ENCODE results near the gene CDH4. TPM values are rescaled to one million over a fixed set of nuclear protein-coding genes. Genes with fewer than 3 reads are reported as not detected.
A peak's percentile ranks its signal among the peaks of the same experiment; 100 is the strongest.

CDH4 gene
- total and polyA plus RNA-seq, 4 experiments from 2014 or later, result 0.39 to 1.1 (median 0.41) TPM; not detected in 1

DNA sequence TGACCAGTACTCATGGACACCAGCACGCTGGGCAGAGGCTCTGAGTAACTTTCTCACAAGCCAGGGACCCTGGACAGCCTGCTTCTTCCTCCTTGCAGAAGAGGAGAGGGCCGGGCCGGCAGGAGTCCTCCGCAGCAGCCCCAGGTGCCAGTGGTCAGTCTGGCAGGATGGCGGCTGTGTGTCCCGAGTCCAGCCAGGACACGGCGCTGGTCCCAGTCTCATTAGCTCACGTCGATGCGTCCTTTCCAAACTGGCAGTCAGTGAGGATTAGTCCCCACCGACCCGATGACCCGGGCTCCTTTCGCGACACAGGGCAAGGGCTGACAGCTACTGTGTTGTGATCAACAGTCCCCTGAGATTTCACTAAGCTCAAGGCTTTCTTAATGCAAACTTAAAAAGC, 546.6 kb downstream of the CDH4 start:
- Mint-ChIP-seq H3K27ac (no peak overlapping the region), H3K9me3 (peaks cover 0 to 3% (median 0%) of the 10 kb centered on the region in 8 donors), H3K36me3 (no peaks in the 10 kb centered on the region), H3K4me1 (peaks cover 0 to 7% (median under 1%) of the 10 kb centered on the region in 4 donors), H3K27me3 (peaks cover 3 to 4% of the 10 kb centered on the region in 2 donors), H3K4me3 (no peak overlapping the region)
- DNase-seq, result no peak
- POLR2A ChIA-PET (ENCODE audit: partially characterized antibody), result no interaction called here
- Histone ChIP-seq H3K27ac (ENCODE audit: low read depth, low read length) (no peak overlapping the region), H3K4me1 (ENCODE audit: insufficient read depth, low read length) (no peaks in the 10 kb centered on the region), H3K9me3 (ENCODE audit: control insufficient read depth in 1 of 2, low read length in 2 of 2) (no peaks in the 10 kb centered on the region), H3K36me3 (ENCODE audit: insufficient read depth, low read length) (no peaks in the 10 kb centered on the region), H3K4me3 (ENCODE audit: low read length in 2 of 2) (no peak overlapping the region), H3K27me3 (ENCODE audit: insufficient read depth, low read length) (no peaks in the 10 kb centered on the region)
- intact Hi-C loops (cut with micrococcal nuclease), result no loop called here
- CTCF ChIA-PET (ENCODE audit: partially characterized antibody), result no interaction called here

DNA sequence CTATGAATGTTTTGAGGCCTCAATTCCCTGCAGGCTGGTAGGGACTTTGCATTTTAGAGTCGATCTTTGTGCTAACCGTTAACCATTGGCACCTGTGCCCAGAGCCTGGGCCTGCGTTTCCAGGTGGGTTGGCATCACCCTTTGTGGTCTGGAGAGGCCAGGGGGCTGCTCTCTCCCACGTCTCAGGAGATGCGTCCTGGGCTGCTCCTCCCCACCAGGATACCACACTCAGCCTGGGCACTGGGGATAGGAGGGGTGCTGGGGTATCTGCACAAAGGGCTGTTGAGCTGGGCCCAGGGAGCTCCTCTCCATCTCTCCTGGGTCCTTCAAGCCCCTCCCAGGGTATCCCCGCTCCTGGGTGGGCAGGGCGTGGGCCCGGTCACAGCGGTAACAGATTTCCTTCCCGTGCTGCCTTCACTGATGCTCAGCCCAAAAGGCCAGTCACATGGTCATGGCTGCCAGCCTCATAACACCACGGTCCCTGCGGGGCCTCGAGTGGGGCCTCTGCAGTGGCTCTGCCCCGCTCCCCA, 547.4 kb downstream of the CDH4 start:
- POLR2A ChIA-PET (ENCODE audit: partially characterized antibody), result no interaction called here
- H3K4me1 Mint-ChIP-seq, result peaks cover 0 to 11% (median 1%) of the 10 kb centered on the region in 4 donors
- Histone ChIP-seq H3K4me3 (ENCODE audit: low read length in 2 of 2) (no peak overlapping the region), H3K4me1 (ENCODE audit: insufficient read depth, low read length) (no peaks in the 10 kb centered on the region), H3K9me3 (ENCODE audit: control insufficient read depth in 1 of 2, low read length in 2 of 2) (no peaks in the 10 kb centered on the region), H3K27ac (ENCODE audit: low read depth, low read length) (no peak overlapping the region), H3K36me3 (ENCODE audit: insufficient read depth, low read length) (no peaks in the 10 kb centered on the region), H3K27me3 (ENCODE audit: insufficient read depth, low read length) (no peaks in the 10 kb centered on the region)
- CTCF ChIA-PET (ENCODE audit: partially characterized antibody), result no interaction called here
- H3K27me3 Mint-ChIP-seq, result peaks cover 3 to 4% of the 10 kb centered on the region in 2 donors
- intact Hi-C loops (cut with micrococcal nuclease), result no loop called here
- no peaks in the 10 kb centered on the region for H3K36me3 Mint-ChIP-seq
- DNase-seq, result no peak
- H3K4me3 Mint-ChIP-seq, result no peak overlapping the region
- H3K27ac Mint-ChIP-seq, result no peak overlapping the region
- H3K9me3 Mint-ChIP-seq, result peaks cover 0 to 3% (median 0%) of the 10 kb centered on the region in 8 donors

DNA sequence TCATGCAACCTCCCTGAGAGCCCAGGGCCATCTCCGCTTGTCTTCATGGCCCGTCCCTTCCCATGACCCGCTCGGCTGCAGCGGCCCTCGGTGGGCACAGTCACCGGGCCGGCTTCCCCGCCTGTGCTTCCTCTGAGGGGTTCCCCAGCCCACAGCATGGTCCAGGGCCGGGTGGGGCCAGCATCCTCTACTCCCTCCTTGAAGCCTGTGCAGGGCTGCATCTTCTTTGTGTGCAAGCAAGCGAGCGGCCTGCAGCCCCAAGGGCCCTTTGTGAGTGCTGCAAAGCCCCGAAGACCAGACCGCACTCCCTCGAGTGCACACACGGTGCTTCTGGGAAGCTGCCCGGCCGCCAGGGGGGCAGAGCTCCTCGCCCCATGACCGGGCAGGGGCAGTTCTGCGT, 547.9 kb downstream of the CDH4 start:
- Histone ChIP-seq H3K4me1 (ENCODE audit: insufficient read depth, low read length) (no peaks in the 10 kb centered on the region), H3K27ac (ENCODE audit: low read depth, low read length) (no peak overlapping the region), H3K27me3 (ENCODE audit: insufficient read depth, low read length) (no peaks in the 10 kb centered on the region), H3K4me3 (ENCODE audit: low read length in 2 of 2) (no peak overlapping the region), H3K9me3 (ENCODE audit: control insufficient read depth in 1 of 2, low read length in 2 of 2) (no peaks in the 10 kb centered on the region), H3K36me3 (ENCODE audit: insufficient read depth, low read length) (no peaks in the 10 kb centered on the region)
- CTCF ChIA-PET (ENCODE audit: partially characterized antibody), result no interaction called here
- intact Hi-C loops (cut with micrococcal nuclease), result no loop called here
- DNase-seq, result no peak
- Mint-ChIP-seq H3K36me3 (no peaks in the 10 kb centered on the region), H3K27me3 (peaks cover 1 to 7% of the 10 kb centered on the region in 2 donors), H3K27ac (no peak overlapping the region), H3K4me3 (no peak overlapping the region), H3K4me1 (peaks cover 0 to 11% (median 1%) of the 10 kb centered on the region in 4 donors), H3K9me3 (peaks cover 0 to 3% (median 0%) of the 10 kb centered on the region in 8 donors)
- POLR2A ChIA-PET (ENCODE audit: partially characterized antibody), result no interaction called here

DNA sequence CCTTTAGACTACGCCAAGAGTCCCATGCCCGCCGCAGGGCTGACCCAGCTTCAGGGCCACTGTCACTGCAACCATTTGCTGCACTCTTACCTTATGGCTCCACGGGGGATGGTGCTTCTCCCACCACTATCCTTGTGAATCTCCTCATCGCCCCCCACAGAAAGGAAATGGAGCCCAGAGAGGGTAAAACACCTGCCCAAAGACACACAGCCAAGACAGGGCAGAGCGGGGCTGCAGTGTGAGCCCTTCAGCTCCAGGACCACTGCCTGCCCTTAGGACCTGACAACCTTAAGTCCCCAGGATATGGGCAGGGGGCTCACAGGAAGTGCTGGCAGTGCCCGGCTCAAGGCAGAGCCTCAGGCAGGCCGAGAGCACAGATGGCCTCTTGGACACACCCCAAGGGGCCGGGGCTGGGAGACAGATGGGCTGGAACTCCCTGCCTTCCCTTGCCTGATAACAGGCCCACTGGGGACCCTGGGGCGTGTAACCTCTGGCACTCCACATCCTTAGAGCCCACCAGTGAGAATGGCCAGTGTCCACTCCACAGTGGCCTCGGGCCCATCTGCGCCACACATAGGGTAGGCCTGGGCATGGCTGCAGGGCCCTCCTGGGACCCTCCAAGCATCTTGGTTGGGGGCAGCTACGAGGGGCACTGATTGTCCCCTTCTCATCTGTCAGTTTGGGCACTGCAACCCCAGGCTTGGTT, 548.5 kb downstream of the CDH4 start:
- peaks cover 0 to 3% (median 0%) of the 10 kb centered on the region in 8 donors for H3K9me3 Mint-ChIP-seq
- peaks cover 0 to 11% (median 1%) of the 10 kb centered on the region in 4 donors for H3K4me1 Mint-ChIP-seq
- H3K4me3 Mint-ChIP-seq, result no peak overlapping the region
- H3K27me3 Mint-ChIP-seq, result peaks cover 1 to 7% of the 10 kb centered on the region in 2 donors
- CTCF ChIA-PET (ENCODE audit: partially characterized antibody), result no interaction called here
- Histone ChIP-seq H3K36me3 (ENCODE audit: insufficient read depth, low read length) (no peaks in the 10 kb centered on the region), H3K4me3 (ENCODE audit: low read length in 2 of 2) (no peak overlapping the region), H3K4me1 (ENCODE audit: insufficient read depth, low read length) (no peaks in the 10 kb centered on the region), H3K9me3 (ENCODE audit: control insufficient read depth in 1 of 2, low read length in 2 of 2) (no peaks in the 10 kb centered on the region), H3K27ac (ENCODE audit: low read depth, low read length) (no peak overlapping the region), H3K27me3 (ENCODE audit: insufficient read depth, low read length) (no peaks in the 10 kb centered on the region)
- intact Hi-C loops (cut with micrococcal nuclease), result no loop called here
- DNase-seq, result no peak
- POLR2A ChIA-PET (ENCODE audit: partially characterized antibody), result no interaction called here
- no peak overlapping the region for H3K27ac Mint-ChIP-seq
- H3K36me3 Mint-ChIP-seq, result no peaks in the 10 kb centered on the region

DNA sequence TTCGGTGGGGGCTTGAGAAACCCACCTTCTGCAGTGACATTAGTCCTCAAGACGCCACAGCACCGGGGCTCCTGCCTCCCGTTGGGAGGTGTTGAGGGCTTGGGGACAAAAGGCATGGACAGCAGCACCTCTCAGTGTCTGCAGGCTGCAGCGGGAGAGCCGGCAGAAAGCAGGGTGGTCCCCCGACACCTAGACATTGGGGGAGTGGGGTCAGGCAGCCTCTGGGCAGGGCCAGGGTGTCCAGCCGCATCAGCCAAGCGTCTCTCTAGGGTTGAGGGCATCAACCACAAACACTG, 549.0 kb downstream of the CDH4 start:
- POLR2A ChIA-PET (ENCODE audit: partially characterized antibody), result no interaction called here
- H3K36me3 Mint-ChIP-seq, result no peaks in the 10 kb centered on the region
- Histone ChIP-seq H3K27ac (ENCODE audit: low read depth, low read length) (no peak overlapping the region), H3K4me3 (ENCODE audit: low read length in 2 of 2) (no peak overlapping the region), H3K4me1 (ENCODE audit: insufficient read depth, low read length) (no peaks in the 10 kb centered on the region), H3K36me3 (ENCODE audit: insufficient read depth, low read length) (no peaks in the 10 kb centered on the region), H3K27me3 (ENCODE audit: insufficient read depth, low read length) (no peaks in the 10 kb centered on the region), H3K9me3 (ENCODE audit: control insufficient read depth in 1 of 2, low read length in 2 of 2) (no peaks in the 10 kb centered on the region)
- H3K4me1 Mint-ChIP-seq, result peaks cover 0 to 11% (median 1%) of the 10 kb centered on the region in 4 donors
- intact Hi-C loops (cut with micrococcal nuclease), result no loop called here
- CTCF ChIA-PET (ENCODE audit: partially characterized antibody), result no interaction called here
- no peak overlapping the region for H3K27ac Mint-ChIP-seq
- peaks cover 0 to 3% (median 0%) of the 10 kb centered on the region in 8 donors for H3K9me3 Mint-ChIP-seq
- H3K4me3 Mint-ChIP-seq, result no peak overlapping the region
- peaks cover 1 to 7% of the 10 kb centered on the region in 2 donors for H3K27me3 Mint-ChIP-seq
- DNase-seq, result no peak

DNA sequence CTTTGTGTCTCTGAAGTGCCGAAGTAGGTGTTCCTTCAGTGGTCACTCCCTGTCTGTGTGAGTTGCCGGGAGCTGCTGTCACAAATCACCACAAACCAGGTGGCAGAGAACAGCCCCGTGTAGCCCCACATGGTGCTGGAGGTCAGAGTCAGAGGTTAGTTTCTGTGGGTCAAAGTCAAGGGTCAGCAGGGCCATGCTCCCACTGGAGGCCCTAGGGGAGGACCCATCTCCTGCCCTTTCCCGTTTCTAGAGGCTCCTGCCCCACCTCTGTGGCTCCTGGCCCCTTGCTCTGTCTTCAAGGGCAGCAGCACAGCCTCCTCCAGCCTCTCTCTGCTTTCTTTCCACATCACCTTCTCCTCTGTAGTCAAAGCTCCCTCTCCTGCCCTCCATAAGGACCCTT, 549.4 kb downstream of the CDH4 start:
- H3K27me3 ChIP-seq (ENCODE audit: insufficient read depth, low read length), result no peaks in the 10 kb centered on the region

DNA sequence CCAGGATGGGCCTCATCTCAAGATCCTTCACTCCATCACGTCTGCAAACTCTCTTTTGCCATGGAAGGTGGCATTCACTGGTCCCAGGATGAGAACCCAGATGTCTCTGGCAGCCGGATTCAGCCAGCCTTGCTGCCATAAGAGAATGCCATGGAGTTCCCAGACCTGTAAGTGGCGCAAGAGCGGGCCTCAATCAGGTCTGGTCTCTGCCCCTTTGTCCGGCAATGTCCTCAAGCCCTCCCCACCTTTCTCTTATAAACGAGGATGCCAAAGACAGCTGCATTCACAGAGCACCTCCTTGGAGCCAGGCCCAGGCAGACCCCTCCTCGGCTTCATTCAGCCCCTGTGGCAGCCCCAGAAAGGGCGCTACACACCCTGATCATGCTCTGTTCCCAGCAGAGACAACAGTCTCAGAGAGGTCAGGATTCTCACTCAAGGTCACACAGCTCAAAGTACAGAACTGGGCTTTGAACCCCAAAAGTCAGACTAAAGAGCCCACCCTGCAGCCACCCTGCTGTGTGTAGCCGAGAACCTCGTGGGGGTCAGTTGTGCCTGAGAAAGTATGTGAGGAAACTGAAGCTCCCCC, 549.9 kb downstream of the CDH4 start:
- DNase-seq, result no peak
- ChIA-PET CTCF (ENCODE audit: partially characterized antibody) (no interaction called here), POLR2A (ENCODE audit: partially characterized antibody) (no interaction called here)
- no peak overlapping the region for H3K27ac ChIP-seq (ENCODE audit: low read depth, low read length)
- Mint-ChIP-seq H3K4me1 (peaks cover 0 to 11% (median 1%) of the 10 kb centered on the region in 4 donors), H3K9me3 (no peaks in the 10 kb centered on the region), H3K36me3 (no peaks in the 10 kb centered on the region), H3K4me3 (no peak overlapping the region), H3K27ac (peak overlapping the region in 1 of 7 donors; percentile 18), H3K27me3 (peaks cover 0 to 7% of the 10 kb centered on the region in 2 donors)
- intact Hi-C loops (cut with micrococcal nuclease), result no loop called here
- H3K4me1 ChIP-seq (ENCODE audit: insufficient read depth, low read length), result no peaks in the 10 kb centered on the region
- no peaks in the 10 kb centered on the region for H3K9me3 ChIP-seq (ENCODE audit: control insufficient read depth in 1 of 2, low read length in 2 of 2)
- no peaks in the 10 kb centered on the region for H3K36me3 ChIP-seq (ENCODE audit: insufficient read depth, low read length)
- H3K27me3 ChIP-seq (ENCODE audit: insufficient read depth, low read length), result no peaks in the 10 kb centered on the region
- no peak overlapping the region for H3K4me3 ChIP-seq (ENCODE audit: low read length in 2 of 2)

More for the DNA sequence above, 549.4 kb downstream of the CDH4 start:
- H3K9me3 ChIP-seq (ENCODE audit: control insufficient read depth in 1 of 2, low read length in 2 of 2), result no peaks in the 10 kb centered on the region
- Mint-ChIP-seq H3K36me3 (no peaks in the 10 kb centered on the region), H3K4me1 (peaks cover 0 to 11% (median 1%) of the 10 kb centered on the region in 4 donors), H3K4me3 (no peak overlapping the region), H3K27me3 (peaks cover 0 to 7% of the 10 kb centered on the region in 2 donors), H3K9me3 (no peaks in the 10 kb centered on the region), H3K27ac (no peak overlapping the region)
- intact Hi-C loops (cut with micrococcal nuclease), result no loop called here
- ChIA-PET CTCF (ENCODE audit: partially characterized antibody) (no interaction called here), POLR2A (ENCODE audit: partially characterized antibody) (no interaction called here)
- no peak overlapping the region for H3K27ac ChIP-seq (ENCODE audit: low read depth, low read length)
- H3K36me3 ChIP-seq (ENCODE audit: insufficient read depth, low read length), result no peaks in the 10 kb centered on the region
- no peak for DNase-seq
- no peaks in the 10 kb centered on the region for H3K4me1 ChIP-seq (ENCODE audit: insufficient read depth, low read length)
- H3K4me3 ChIP-seq (ENCODE audit: low read length in 2 of 2), result no peak overlapping the region
